HG03095 (cell line): Measurements from ENCODE around the gene ZDHHC8.

Experiments used
- ATAC-seq: cut with Tn5 transposase; IDR thresholded peaks from one replicate; pipeline ENCODE4 v1.9.1; 2021; ENCODE audit warnings: moderate library complexity; ENCODE audit not compliant: unreplicated experiment

Gene ZDHHC8, protein sequence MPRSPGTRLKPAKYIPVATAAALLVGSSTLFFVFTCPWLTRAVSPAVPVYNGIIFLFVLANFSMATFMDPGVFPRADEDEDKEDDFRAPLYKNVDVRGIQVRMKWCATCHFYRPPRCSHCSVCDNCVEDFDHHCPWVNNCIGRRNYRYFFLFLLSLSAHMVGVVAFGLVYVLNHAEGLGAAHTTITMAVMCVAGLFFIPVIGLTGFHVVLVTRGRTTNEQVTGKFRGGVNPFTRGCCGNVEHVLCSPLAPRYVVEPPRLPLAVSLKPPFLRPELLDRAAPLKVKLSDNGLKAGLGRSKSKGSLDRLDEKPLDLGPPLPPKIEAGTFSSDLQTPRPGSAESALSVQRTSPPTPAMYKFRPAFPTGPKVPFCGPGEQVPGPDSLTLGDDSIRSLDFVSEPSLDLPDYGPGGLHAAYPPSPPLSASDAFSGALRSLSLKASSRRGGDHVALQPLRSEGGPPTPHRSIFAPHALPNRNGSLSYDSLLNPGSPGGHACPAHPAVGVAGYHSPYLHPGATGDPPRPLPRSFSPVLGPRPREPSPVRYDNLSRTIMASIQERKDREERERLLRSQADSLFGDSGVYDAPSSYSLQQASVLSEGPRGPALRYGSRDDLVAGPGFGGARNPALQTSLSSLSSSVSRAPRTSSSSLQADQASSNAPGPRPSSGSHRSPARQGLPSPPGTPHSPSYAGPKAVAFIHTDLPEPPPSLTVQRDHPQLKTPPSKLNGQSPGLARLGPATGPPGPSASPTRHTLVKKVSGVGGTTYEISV

DNA sequence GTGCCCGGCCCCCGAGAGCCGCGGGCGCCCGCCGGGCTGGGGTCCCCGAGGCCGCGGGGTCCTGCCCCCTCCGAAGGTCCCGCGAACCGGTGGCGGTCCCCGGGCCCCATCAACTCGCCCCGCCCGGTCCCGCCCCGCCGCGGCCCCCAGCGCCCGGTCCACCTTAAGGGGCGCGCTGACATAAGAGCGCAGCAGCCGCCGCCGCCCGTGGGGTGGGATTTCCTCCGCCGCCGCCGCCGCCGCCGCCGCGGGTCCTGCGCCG lies at the start of gene ZDHHC8:
TSS of gene ZDHHC8 (plus strand) at position 208 of the 262 bp plus-strand sequence. CDS start 144 bp downstream, outside the sequence.
- no peak for ATAC-seq

DNA sequence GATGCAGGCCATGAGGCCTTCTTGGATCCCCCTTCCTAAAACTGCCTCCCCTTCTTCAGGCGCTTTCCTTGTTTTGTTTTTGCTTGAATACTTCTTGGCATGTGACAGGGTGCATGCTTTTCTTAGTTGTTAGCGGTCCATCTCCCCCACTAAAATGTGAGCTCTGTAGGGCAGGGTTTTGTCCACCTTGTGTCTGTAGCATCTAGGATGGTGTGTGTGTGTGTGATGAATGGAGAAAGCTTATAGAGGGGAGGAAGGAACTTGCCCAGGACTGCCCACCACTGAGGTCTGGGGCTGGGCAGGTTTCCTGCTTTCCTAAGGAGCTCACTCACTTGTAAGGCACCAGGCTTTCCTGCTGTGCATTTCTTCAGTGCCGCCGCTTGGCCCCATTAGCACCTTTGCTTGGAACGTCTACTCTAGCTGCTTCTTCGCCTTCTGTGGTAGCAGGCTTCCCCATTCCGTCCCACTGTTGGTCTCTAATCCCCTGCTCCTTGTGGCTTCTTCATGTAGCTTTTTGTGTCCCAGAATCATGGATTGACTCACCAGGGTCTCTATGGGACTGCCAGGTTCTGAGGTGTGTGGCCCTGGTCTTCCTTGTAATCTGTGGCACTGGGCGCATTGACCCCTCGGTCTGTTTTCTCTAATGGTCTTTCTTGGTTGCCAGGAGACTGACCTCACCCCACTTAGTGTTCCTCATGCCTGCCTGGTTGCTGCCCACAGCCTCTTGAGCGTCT lies 48.3 kb upstream of the ZDHHC8 start:
- ATAC-seq, result no peak

DNA sequence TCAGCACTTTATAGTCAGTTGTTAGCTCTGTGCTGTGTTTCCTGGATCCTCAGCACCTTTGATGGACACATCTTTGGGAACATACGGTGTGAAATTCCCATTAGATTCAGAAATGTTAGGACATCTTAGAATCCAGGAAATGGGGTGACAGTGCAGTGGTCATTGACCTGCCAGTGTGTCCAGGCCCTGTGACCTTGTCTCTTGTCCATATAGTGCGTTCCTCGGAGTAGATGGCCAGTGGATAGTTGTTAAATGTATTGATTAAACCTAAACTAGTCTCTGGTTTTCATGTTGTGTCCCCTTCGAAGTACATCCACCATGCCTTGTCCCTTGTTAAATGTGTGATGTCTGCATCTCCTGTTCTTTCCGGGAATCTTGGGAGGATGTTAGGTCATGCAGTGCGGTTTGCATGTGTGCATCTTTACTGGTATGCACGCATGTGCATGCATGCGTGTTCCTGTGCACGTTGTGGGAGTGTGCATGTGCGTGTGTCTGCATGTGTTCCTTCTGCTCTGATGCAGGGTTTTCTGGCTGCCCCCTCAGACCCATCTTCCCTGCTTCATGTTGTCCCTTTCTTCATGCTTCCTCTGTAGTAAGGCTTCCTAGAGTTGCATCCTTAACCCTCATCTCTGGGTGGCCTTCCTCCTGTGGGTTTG lies 47.6 kb upstream of the ZDHHC8 start:
- no peak for ATAC-seq

DNA sequence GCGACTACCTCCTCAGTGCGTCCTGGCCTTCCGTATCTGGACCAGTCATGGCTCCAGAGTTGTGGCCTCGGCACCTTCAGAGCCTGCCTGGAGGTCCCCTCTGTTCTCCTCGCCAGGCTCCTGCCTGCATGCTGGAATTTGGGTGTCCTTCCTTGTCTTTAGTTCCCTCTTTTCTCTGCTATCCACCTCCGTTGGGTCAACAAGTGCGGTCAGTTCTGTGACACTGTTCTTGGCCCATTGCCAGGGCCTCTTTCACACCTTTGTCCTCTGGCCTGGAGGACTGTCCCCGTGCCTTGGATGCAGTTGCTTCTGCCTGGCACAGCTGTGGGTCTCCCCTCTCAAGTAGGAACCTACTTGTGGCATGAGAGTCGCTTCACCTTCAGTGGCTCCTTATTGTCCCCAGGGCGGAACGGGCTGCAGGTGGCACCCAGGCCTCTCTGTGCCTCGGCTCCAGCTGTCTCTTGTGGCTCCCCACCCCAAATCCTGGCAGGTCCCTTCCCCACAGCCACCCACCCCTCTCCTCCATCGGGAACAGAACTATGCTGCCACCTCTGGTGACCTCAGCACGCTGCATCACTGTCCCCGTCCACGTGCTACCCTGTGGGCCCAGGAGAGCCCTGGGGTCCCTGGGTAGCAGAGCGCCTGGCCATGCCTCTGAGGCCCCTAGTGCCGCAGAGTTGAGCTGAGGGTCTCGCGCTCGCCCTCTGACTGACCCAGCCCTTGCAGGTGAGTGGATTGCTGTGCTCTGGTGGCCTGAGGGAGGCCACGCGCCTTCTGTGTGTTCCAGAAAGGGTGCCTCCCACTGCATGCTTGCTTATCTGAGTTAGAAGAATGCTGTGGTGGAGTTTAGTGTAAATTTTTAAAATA lies 46.8 kb upstream of the ZDHHC8 start:
- ATAC-seq, result no peak

DNA sequence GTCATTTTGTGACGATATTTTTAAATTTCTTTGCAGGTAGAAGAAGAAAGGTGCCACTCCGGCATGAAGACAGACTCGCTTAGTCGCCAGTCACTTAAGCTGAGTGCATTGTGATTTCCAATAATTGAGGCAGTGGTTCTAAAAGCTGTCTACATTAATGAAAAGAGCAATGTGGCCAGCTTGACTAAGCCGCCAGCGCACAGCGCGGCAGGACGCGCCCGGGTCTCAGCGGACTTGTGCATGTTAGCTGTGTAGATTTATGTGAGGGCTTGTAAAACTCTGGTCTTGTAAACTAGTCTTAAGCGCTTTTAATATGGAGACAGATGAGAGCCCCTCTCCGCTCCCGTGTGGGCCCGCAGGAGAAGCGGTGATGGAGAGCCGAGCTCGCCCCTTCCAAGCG lies 46.0 kb upstream of the ZDHHC8 start:
- ATAC-seq, result no peak

DNA sequence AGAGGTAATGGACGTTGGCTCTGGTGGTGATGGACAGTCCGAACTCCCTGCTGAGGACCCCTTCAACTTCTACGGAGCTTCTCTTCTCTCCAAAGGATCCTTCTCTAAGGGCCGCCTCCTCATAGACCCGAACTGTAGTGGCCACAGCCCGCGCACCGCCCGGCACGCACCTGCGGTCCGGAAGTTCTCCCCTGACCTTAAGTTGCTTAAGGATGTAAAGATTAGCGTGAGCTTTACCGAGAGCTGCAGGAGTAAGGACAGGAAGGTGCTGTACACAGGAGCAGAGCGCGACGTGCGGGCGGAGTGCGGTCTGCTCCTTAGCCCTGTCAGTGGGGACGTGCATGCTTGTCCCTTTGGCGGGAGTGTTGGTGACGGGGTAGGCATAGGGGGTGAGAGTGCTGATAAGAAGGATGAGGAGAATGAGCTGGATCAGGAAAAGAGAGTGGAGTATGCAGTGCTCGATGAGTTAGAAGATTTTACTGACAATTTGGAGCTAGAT lies 45.5 kb upstream of the ZDHHC8 start:
- no peak for ATAC-seq

DNA sequence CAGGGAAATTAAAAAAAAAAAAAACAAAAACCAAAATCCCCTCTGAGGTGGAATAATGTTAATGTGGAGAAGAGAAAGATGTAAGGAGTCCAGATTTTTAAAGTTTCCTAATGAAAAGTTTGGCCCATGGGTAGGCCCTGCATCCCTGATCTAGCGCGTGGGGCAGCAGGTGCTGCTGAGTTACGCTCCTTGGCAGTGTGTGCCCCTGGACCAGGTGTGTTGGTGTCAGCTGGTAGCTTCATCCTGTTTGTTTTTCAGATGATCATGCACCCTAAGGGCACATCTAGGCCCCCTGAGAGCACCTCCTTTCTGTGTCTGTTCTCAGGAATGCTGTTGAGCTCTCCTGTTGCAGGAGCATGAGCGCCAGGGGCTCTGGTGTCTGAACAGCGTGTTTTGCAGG lies 44.8 kb upstream of the ZDHHC8 start:
- ATAC-seq, result no peak

DNA sequence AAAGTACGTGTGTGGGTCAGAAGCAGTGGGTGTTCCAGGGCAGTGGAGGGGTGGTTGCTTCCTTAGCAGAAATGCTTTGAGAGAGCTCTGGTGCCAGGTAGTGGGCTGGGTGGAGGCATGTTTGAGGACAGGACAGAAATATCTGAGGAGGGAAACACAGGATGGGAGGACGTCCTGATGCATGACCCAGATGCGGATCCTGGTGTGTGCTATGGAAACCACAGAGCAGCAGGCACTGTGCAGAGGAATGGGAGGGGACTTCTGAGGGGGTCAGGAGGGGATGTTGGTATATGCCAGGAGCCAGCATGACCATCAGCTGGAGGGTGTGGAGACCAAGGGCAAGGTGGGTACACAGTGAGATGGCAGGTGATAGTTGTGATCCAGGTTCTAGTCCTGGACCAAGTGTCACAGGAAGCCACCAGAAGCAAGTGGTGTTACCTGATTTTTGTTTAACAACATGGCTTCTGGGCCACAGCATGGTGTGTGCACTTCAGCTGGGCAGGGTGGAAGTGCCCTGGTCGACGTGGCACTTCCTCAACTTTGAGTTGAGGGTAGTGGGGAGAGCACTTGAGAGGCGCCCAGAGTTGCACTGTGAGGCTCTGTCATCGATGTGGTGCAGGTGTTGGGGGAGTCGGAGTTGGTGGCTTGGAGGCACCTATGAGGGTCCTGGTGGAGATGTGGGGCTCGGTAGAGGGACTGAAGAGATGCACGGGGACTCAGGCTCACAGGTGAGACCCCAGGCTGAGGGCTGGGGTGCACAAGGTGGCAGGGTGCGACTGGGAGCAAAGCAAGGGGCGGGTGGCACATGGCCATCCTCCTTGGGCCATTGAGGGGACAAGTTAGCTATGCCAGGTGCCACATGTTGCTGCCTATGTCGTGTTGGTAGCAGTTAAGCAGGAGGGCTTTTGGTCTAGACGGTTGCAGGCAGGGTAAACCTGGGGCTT lies 44.0 kb upstream of the ZDHHC8 start:
- no peak for ATAC-seq

DNA sequence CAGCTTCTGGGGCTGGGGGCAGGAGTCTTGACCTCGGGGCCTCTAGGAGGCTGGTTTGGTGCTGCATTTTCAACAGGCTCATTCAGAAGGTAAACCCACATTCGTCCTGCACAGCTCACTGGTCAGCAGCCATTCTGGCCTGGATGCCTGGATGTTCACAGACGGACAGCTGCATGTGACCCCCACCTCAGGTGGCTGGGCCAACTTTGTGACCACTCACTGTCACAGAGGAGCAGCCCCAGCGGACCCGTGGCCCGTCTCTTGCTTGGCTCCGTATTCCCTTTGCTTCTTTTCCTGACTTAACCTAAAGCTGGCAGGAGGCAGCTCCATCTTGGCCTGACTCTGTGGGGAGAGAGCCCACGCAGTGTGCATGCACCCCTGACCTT lies 43.3 kb upstream of the ZDHHC8 start:
- no peak for ATAC-seq

DNA sequence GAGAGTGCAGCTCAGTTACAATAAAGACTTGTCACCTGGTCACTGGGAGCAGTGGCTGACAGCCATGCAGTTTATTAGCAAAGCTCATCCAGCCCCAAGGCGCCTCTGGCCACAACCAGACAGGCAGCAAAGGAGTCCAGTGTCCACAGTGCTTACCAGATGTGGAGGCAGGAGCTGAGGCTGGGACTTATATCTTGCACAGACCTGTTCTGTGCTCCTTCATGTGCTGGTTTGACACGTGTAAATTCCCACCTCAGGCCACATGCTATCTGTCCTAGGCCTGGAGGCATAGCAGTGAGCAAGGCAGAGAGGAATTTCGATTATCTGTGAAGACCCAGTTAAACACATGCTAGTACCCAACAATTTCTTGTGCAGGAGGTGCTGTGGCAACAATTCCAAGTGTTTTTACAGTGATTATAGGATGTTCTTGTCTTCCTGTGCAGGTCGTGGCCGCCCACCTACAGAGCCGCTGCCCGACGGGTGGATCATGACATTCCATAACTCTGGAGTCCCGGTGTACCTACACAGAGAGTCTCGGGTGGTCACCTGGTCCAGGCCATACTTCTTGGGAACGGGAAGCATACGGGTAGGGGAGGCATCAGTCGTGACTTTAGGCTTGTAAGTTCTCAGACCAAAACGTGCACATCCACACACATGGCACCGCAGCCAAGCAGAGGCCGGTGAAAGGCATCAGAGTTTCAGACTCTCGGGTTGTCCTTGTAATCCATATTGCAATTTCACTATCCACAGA lies 42.2 kb upstream of the ZDHHC8 start:
- no peak for ATAC-seq

DNA sequence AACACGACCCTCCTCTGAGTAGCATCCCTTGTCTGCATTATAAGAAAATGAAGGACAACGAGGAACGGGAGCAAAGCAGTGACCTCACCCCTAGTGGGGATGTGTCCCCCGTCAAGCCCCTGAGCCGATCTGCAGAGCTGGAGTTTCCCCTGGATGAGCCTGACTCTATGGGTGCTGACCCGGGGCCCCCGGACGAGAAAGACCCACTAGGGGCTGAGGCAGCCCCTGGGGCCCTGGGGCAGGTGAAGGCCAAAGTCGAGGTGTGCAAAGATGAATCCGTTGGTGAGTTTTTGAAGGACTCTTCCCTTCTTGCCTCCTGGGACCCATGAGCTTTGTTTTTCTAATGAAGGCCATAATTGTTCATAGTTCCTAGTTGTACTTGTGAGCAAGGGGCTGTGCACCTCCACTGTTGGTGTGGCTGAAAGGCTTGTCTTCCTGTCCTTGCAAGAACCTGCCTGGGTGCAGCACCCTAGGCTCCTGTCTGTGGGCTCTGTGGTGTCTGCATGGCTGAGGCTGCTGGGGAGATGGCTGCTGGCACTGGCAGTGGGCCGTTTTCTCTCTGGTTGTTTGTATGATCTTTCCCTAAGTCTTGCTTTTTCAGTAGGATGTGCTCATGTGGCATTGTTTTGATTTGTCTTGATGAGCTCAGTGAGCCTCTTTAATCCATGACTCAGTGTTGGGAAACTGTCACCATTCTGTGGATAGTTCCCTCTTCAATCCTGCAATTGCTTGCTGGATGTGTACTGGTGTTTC lies 41.5 kb upstream of the ZDHHC8 start:
- ATAC-seq, result no peak

DNA sequence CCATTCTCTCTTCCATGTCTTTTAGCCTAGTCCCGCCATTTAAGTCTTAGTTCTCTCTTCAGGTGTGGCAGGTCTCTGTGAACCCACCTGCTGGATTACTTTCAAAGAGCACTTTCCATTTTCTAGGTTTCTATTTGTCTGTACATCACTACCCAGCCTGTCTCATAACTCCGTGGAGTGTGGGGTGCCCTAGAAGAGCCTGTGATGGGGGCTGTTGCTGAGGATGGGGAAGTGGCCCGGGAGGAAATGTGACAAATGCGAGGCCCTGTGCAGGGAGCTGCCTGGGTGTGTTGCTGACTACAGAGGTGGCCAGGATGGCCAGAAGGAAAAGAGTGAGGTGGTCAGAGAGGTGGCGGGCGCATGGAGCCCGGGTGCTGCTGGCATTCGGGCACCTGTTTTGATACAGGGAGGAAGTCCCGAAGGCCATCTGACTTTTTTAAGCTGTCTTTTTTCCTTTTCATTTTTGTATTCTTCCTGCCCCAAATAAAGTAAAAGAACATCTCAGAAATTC lies 40.8 kb upstream of the ZDHHC8 start:
- ATAC-seq, result no peak

DNA sequence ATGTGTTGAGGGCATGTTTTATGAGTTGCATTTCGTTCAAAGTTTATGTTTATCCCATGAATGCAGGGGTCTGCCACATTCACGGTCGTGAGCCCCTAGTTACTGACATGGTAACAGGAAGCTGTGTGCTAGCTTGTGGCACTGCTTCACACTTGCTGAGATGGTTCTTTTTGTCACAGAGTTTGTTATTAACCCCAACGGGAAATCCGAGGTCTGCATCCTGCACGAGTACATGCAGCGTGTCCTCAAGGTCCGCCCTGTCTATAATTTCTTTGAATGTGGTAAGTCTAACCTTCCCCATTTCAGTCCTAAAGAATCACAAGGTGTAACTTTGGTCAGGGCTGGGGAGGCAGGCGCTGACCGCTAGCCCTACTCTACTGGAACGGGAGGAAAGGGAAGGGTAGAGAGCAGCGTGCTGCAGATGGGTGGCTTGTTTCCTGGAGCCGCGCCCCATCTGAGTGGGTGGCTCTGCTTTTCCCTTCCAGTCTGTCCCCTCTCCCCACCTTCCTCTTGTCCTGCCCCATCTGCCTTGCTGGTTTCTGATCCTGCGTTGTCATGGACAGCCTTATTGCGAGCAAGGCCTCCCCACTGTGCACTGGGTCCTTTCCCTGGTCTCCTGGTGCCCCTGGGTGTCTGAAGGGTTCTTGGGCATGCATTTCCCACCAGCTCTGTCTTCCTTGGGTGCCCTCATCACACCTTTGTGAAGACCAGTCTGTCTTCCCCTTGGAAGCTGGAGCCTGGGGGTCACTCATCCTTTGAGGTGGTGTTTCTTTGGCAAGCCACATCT lies 39.7 kb upstream of the ZDHHC8 start:
- ATAC-seq, result no peak

DNA sequence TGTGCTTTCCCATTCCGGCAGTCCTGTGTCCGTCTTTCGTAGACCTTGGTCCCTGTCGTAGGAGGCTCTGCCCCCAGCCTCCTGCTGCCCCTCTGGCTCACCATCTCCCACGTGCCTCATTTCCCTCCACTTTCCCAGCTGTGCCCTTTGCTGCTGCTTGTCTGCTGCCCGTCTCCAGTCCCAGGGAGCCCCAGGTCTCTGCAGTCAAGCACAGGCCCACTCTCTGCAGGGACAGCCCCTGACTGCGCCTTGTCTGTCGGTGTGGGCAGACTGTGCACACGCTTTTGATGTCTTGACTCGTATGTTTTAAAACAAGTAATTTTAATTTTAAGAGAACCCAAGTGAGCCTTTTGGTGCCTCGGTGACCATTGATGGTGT lies 39.1 kb upstream of the ZDHHC8 start:
- no peak for ATAC-seq

DNA sequence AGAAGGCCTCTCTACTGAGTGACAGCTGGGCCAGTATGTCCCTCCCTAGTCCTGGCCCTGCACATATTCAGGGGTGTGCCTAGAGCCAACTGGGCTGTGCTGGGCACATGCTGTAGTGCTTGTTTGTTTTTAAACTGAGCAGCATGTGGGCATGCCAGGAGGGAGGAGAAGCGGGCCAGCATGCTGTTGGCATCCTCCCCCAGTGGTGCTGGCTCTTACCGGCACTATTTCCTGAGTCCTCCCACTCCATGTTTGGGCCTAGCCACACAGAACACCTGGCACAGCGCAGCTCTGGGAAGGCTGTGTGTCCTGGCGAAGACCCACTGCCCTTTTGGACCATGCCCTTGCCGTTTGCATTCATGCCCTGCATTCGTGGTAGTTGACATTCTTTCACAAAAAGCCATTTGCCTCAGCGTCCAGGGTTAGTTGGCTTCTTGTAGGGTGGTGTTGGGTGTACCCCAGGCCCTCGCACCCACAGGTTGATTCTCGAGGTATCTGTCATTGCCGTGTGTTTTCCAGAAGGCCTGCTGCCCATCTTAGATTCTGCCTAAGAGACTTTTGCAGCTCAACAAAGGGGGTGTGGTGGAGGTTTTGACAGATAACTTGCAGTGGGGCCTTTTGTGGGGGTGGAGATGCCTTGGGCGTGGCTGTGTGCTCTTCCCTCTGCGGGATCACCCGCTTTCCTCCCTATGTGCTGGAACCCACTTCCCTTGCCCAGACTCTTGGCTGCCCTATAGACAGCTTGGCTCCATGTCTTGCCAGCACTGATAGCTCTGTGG lies 38.0 kb upstream of the ZDHHC8 start:
- ATAC-seq, result no peak

DNA sequence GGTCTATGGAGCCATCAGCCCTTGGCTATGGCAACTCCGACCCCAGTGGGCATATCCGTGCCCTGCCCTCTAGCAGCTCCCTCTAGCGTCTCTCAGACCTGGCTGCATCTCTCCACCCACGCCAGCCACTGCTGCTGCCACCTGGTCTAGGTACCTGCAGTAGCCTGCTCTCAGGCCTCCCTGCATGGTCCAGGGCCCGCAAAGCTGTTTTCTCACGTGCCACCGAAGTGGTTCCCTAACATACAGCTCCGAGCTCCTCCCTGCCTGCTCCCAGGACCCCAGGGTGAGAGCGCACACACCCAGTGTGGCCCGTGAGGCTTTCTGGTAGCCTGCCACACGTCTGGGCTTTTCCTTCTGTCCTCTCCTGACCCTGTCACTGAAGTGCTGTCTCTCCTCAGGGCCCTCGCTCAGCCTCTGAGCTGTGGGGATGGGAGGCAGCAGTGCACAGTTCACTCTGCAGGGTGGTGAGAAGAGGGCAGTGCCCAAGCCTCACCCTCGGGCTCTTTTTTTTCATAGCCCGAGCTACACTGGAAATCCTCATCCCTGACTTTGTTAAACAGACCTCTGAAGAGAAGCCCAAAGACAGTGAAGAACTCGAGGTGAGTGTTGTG lies 37.3 kb upstream of the ZDHHC8 start:
- ATAC-seq, result no peak
